HEK293 (cell line): ENCODE data around the gene NPRL2.

Experiments
- CTCF ChIA-PET: fragments of 350-600 bp; formaldehyde crosslinking; extraction: SDS; loops from one replicate; lab custom pipeline; 2021; ENCODE audit warnings: antibody characterized with exemption; lab: Yijun Ruan, JAX
- POLR2A ChIA-PET: fragments of 300-600 bp; formaldehyde crosslinking; extraction: SDS; loops from one replicate; lab custom pipeline; 2020; ENCODE audit warnings: antibody characterized with exemption, inconsistent platforms; lab: Yijun Ruan, JAX
- H3K27ac ChIP-seq: fragments of 200-500 bp; sonication (Bioruptor generic); 2 replicates; pipeline ENCODE4 v1.5.1; 2014; ENCODE audit warnings: low read depth, low read length, control low read depth, inconsistent platforms; ENCODE audit errors: extremely low read depth
- H3K36me3 ChIP-seq, 2 experiments: fragments of 200-500 bp in 1 of 2; sonication (Bioruptor generic) in 1 of 2; 1 replicate in 1 of 2; 2 replicates in 1 of 2; pipeline ENCODE4 v1.5.1; 2014 to 2017; ENCODE audit warnings: inconsistent platforms in 2 of 2, low read length in 2 of 2; ENCODE audit not compliant: control insufficient read depth in 2 of 2, insufficient read depth in 1 of 2
- H3K4me1 ChIP-seq: fragments of 200-500 bp; sonication (Bioruptor generic); 2 replicates; pipeline ENCODE4 v1.5.1; 2014; ENCODE audit warnings: mild to moderate bottlenecking, low read length, inconsistent platforms; ENCODE audit not compliant: control insufficient read depth, insufficient read depth
- H3K4me3 ChIP-seq: 2 replicates; pipeline ENCODE4 v1.5.1; 2011; ENCODE audit warnings: low read depth, mild to moderate bottlenecking, control low read depth, low read length, moderate library complexity
- H3K9me3 ChIP-seq: fragments of 200-500 bp; sonication (Bioruptor generic); 2 replicates; pipeline ENCODE4 v1.5.1; 2014; ENCODE audit warnings: low read depth, low read length, inconsistent platforms; ENCODE audit not compliant: control insufficient read depth, insufficient read depth
- GLI2 ChIP-seq: fragments of 450-650 bp; formaldehyde crosslinking; IDR thresholded peaks from 2 replicates; pipeline ENCODE4; 2017; ENCODE audit warnings: missing biosample characterization, missing genetic modification characterization, low read depth, borderline replicate concordance
- GLIS2 ChIP-seq: fragments of 450-650 bp; formaldehyde crosslinking; IDR thresholded peaks from 2 replicates; pipeline ENCODE4 v1.5.1; 2016; ENCODE audit warnings: missing biosample characterization, missing genetic modification characterization
- ZBTB21 ChIP-seq: fragments of 450-650 bp; formaldehyde crosslinking; IDR thresholded peaks from 2 replicates; pipeline ENCODE4 v1.5.1; 2017; ENCODE audit warnings: missing biosample characterization, missing genetic modification characterization
- ZFP41 ChIP-seq: fragments of 450-650 bp; formaldehyde crosslinking; IDR thresholded peaks from 2 replicates; pipeline ENCODE4 v1.5.1; 2016; ENCODE audit warnings: missing biosample characterization, missing genetic modification characterization, borderline replicate concordance
- ZNF24 ChIP-seq: fragments of 450-650 bp; formaldehyde crosslinking; IDR thresholded peaks from 2 replicates; pipeline ENCODE4 v1.5.1; 2016; ENCODE audit warnings: missing biosample characterization, missing genetic modification characterization
- ZNF311 ChIP-seq: fragments of 450-650 bp; formaldehyde crosslinking; IDR thresholded peaks from 2 replicates; pipeline ENCODE4 v1.5.1; 2017; ENCODE audit warnings: missing biosample characterization, missing genetic modification characterization, borderline replicate concordance
- ZNF350 ChIP-seq: fragments of 450-650 bp; formaldehyde crosslinking; IDR thresholded peaks from 2 replicates; pipeline ENCODE4 v1.5.0; 2017; ENCODE audit warnings: missing biosample characterization, mild to moderate bottlenecking, missing genetic modification characterization
- TF ChIP-seq, protein P1 (sequence below): fragments of 450-650 bp; formaldehyde crosslinking; IDR thresholded peaks from 2 replicates; pipeline ENCODE4 v1.5.1; 2016; ENCODE audit warnings: missing biosample characterization, missing genetic modification characterization, borderline replicate concordance
- TF ChIP-seq, protein P2 (sequence below): fragments of 450-650 bp; formaldehyde crosslinking; IDR thresholded peaks from 2 replicates; pipeline ENCODE4 v1.5.1; 2017; ENCODE audit warnings: missing biosample characterization, missing genetic modification characterization
- TF ChIP-seq, protein P3 (sequence below): fragments of 450-650 bp; formaldehyde crosslinking; IDR thresholded peaks from 2 replicates; pipeline ENCODE4 v1.5.1; 2016; ENCODE audit warnings: missing biosample characterization, missing genetic modification characterization, low read depth
- TF ChIP-seq, protein P4 (sequence below): fragments of 450-650 bp; formaldehyde crosslinking; IDR thresholded peaks from 2 replicates; pipeline ENCODE4 v1.5.1; 2016; ENCODE audit warnings: missing biosample characterization, missing genetic modification characterization
- TF ChIP-seq, protein P5 (sequence below): fragments of 450-650 bp; IDR thresholded peaks from 2 replicates; pipeline ENCODE4 v1.5.1; 2018; ENCODE audit warnings: missing biosample characterization, mild to moderate bottlenecking, missing genetic modification characterization
- TF ChIP-seq, protein P6 (sequence below): fragments of 450-650 bp; formaldehyde crosslinking; IDR thresholded peaks from 2 replicates; pipeline ENCODE4 v1.5.1; 2016; ENCODE audit warnings: missing biosample characterization, missing genetic modification characterization

The NPRL2 gene

DNA sequence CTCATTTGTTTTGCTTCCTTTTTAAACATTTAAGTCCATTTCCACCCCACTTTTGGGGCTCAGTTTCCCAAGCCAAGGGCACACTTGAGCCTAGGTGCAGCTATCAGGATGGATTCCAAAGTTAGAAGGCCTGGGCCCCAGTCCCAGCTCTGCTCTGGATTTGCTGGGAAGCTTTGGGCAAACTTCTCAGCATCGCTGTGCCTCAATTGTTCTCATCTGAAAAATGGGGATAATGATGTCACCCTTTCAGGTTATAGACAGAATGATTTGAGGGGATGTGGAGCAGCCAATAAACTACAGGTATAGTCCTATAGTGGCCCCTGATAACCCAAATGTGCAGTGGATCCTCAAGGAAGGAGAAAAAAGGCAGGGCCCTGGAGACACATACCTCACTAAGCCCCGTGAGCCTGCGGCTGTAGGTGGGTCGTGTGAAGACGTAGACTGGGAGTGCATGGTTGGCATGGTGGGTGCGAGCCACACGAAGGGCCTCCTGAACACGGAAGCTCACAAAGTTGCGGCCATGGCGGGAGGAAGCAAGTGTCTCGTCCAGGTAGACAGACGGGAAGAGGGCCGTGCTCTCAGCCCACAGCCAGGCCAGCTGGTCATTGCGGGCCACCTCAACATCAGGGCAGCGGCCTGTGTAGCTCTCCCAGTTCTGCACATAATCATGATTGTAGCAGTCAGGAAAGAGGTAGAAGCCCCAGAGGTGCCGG is 31.2 kb downstream of the NPRL2 start:
- no peak overlapping the region for H3K27ac ChIP-seq
- POLR2A ChIA-PET = interaction anchor here (2.7 to 3.6 kb wide), 2 partner anchors 17 to 27 kb away, joined by 12 read pairs; partner anchors contain the start of gene IFRD2

More for the DNA sequence above, 31.2 kb downstream of the NPRL2 start:
- Histone ChIP-seq H3K9me3 (no peaks in the 10 kb centered on the region), H3K36me3 (peaks cover 0 to 48% of the 10 kb centered on the region in 2 experiments; a peak in 1 of 3 replicates), H3K4me3 (no peak overlapping the region), H3K4me1 (peaks cover 7% of the 10 kb centered on the region; the same call in 1 of the 2 replicates)
- TF ChIP-seq, protein P1, sequence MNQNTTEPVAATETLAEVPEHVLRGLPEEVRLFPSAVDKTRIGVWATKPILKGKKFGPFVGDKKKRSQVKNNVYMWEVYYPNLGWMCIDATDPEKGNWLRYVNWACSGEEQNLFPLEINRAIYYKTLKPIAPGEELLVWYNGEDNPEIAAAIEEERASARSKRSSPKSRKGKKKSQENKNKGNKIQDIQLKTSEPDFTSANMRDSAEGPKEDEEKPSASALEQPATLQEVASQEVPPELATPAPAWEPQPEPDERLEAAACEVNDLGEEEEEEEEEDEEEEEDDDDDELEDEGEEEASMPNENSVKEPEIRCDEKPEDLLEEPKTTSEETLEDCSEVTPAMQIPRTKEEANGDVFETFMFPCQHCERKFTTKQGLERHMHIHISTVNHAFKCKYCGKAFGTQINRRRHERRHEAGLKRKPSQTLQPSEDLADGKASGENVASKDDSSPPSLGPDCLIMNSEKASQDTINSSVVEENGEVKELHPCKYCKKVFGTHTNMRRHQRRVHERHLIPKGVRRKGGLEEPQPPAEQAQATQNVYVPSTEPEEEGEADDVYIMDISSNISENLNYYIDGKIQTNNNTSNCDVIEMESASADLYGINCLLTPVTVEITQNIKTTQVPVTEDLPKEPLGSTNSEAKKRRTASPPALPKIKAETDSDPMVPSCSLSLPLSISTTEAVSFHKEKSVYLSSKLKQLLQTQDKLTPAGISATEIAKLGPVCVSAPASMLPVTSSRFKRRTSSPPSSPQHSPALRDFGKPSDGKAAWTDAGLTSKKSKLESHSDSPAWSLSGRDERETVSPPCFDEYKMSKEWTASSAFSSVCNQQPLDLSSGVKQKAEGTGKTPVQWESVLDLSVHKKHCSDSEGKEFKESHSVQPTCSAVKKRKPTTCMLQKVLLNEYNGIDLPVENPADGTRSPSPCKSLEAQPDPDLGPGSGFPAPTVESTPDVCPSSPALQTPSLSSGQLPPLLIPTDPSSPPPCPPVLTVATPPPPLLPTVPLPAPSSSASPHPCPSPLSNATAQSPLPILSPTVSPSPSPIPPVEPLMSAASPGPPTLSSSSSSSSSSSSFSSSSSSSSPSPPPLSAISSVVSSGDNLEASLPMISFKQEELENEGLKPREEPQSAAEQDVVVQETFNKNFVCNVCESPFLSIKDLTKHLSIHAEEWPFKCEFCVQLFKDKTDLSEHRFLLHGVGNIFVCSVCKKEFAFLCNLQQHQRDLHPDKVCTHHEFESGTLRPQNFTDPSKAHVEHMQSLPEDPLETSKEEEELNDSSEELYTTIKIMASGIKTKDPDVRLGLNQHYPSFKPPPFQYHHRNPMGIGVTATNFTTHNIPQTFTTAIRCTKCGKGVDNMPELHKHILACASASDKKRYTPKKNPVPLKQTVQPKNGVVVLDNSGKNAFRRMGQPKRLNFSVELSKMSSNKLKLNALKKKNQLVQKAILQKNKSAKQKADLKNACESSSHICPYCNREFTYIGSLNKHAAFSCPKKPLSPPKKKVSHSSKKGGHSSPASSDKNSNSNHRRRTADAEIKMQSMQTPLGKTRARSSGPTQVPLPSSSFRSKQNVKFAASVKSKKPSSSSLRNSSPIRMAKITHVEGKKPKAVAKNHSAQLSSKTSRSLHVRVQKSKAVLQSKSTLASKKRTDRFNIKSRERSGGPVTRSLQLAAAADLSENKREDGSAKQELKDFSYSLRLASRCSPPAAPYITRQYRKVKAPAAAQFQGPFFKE (tag by site-specific recombination) = no peak
- TF ChIP-seq ZBTB21 = no peak
- no peak for TF ChIP-seq GLI2 (tag by site-specific recombination)
- TF ChIP-seq GLIS2 = no peak
- TF ChIP-seq, protein P2, sequence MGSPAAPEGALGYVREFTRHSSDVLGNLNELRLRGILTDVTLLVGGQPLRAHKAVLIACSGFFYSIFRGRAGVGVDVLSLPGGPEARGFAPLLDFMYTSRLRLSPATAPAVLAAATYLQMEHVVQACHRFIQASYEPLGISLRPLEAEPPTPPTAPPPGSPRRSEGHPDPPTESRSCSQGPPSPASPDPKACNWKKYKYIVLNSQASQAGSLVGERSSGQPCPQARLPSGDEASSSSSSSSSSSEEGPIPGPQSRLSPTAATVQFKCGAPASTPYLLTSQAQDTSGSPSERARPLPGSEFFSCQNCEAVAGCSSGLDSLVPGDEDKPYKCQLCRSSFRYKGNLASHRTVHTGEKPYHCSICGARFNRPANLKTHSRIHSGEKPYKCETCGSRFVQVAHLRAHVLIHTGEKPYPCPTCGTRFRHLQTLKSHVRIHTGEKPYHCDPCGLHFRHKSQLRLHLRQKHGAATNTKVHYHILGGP = no peak
- no peak for TF ChIP-seq ZNF24 (tag by site-specific recombination)
- TF ChIP-seq, protein P3, sequence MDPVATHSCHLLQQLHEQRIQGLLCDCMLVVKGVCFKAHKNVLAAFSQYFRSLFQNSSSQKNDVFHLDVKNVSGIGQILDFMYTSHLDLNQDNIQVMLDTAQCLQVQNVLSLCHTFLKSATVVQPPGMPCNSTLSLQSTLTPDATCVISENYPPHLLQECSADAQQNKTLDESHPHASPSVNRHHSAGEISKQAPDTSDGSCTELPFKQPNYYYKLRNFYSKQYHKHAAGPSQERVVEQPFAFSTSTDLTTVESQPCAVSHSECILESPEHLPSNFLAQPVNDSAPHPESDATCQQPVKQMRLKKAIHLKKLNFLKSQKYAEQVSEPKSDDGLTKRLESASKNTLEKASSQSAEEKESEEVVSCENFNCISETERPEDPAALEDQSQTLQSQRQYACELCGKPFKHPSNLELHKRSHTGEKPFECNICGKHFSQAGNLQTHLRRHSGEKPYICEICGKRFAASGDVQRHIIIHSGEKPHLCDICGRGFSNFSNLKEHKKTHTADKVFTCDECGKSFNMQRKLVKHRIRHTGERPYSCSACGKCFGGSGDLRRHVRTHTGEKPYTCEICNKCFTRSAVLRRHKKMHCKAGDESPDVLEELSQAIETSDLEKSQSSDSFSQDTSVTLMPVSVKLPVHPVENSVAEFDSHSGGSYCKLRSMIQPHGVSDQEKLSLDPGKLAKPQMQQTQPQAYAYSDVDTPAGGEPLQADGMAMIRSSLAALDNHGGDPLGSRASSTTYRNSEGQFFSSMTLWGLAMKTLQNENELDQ (tag by site-specific recombination) = no peak
- no peak for TF ChIP-seq ZFP41
- TF ChIP-seq ZNF311 (tag by site-specific recombination) = no peak
- TF ChIP-seq, protein P4, sequence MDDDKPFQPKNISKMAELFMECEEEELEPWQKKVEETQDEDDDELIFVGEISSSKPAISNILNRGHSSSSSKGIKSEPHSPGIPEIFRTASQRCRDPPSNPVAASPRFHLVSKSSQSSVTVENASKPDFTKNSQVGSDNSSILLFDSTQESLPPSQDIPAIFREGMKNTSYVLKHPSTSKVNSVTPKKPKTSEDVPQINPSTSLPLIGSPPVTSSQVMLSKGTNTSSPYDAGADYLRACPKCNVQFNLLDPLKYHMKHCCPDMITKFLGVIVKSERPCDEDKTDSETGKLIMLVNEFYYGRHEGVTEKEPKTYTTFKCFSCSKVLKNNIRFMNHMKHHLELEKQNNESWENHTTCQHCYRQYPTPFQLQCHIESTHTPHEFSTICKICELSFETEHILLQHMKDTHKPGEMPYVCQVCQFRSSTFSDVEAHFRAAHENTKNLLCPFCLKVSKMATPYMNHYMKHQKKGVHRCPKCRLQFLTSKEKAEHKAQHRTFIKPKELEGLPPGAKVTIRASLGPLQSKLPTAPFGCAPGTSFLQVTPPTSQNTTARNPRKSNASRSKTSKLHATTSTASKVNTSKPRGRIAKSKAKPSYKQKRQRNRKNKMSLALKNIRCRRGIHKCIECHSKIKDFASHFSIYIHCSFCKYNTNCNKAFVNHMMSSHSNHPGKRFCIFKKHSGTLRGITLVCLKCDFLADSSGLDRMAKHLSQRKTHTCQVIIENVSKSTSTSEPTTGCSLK (tag by site-specific recombination) = no peak
- TF ChIP-seq, protein P5, sequence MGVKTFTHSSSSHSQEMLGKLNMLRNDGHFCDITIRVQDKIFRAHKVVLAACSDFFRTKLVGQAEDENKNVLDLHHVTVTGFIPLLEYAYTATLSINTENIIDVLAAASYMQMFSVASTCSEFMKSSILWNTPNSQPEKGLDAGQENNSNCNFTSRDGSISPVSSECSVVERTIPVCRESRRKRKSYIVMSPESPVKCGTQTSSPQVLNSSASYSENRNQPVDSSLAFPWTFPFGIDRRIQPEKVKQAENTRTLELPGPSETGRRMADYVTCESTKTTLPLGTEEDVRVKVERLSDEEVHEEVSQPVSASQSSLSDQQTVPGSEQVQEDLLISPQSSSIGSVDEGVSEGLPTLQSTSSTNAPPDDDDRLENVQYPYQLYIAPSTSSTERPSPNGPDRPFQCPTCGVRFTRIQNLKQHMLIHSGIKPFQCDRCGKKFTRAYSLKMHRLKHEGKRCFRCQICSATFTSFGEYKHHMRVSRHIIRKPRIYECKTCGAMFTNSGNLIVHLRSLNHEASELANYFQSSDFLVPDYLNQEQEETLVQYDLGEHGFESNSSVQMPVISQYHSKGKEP = no peak
- no peak for TF ChIP-seq ZNF350
- TF ChIP-seq, protein P6, sequence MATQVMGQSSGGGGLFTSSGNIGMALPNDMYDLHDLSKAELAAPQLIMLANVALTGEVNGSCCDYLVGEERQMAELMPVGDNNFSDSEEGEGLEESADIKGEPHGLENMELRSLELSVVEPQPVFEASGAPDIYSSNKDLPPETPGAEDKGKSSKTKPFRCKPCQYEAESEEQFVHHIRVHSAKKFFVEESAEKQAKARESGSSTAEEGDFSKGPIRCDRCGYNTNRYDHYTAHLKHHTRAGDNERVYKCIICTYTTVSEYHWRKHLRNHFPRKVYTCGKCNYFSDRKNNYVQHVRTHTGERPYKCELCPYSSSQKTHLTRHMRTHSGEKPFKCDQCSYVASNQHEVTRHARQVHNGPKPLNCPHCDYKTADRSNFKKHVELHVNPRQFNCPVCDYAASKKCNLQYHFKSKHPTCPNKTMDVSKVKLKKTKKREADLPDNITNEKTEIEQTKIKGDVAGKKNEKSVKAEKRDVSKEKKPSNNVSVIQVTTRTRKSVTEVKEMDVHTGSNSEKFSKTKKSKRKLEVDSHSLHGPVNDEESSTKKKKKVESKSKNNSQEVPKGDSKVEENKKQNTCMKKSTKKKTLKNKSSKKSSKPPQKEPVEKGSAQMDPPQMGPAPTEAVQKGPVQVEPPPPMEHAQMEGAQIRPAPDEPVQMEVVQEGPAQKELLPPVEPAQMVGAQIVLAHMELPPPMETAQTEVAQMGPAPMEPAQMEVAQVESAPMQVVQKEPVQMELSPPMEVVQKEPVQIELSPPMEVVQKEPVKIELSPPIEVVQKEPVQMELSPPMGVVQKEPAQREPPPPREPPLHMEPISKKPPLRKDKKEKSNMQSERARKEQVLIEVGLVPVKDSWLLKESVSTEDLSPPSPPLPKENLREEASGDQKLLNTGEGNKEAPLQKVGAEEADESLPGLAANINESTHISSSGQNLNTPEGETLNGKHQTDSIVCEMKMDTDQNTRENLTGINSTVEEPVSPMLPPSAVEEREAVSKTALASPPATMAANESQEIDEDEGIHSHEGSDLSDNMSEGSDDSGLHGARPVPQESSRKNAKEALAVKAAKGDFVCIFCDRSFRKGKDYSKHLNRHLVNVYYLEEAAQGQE (tag by site-specific recombination) = no peak
- CTCF ChIA-PET = interaction anchor here (0.6 to 1.2 kb wide), 3 partner anchors 20 to 779 kb away, joined by 3 to 4 read pairs (median 3); no protein-coding TSS in a partner anchor
